Esophagus muscularis mucosa (tissue), 4 donors: Measurements from ENCODE around the gene SLFN14. TPM values are rescaled to one million over a fixed set of nuclear protein-coding genes. Genes with fewer than 3 reads are reported as not detected.
"Not testable (repeated sequence)": the region's sequence is repeated elsewhere in the genome, so short reads cannot be mapped to it uniquely, and the experiment has no call there.

ENCODE experiments used
- DNase-seq: peaks from one replicate; pipeline ENCODE4 v3.0.0-alpha.2; 2017; ENCODE audit errors: extremely low spot score
- H3K27ac ChIP-seq, 4 donors: fragments of 200-600 bp; sonication (generic); replicated peaks in 1 of 4; 1 replicate in 3 of 4; 2 replicates in 1 of 4; pipeline ENCODE4 v1.5.1; 2016 to 2019; ENCODE audit warnings: mild to moderate bottlenecking in 1 of 4
- H3K27me3 ChIP-seq, 4 donors: fragments of 200-600 bp; sonication (generic); one replicate each; pipeline versions ENCODE4 v1.5.1 to v1.6.0; 2016 to 2019
- H3K36me3 ChIP-seq, 4 donors: fragments of 200-600 bp; sonication (generic); one replicate each; pipeline ENCODE4 v1.5.1; 2016 to 2019
- H3K4me1 ChIP-seq, 4 donors: fragments of 200-600 bp; sonication (generic); one replicate each; pipeline ENCODE4 v1.5.1; 2016 to 2019
- H3K4me3 ChIP-seq, 4 donors: fragments of 200-600 bp; sonication (generic); 1 replicate in 2 of 4; 2 replicates in 2 of 4; pipeline ENCODE4 v1.5.1; 2016 to 2019; ENCODE audit warnings: mild to moderate bottlenecking in 4 of 4, moderate library complexity in 1 of 4
- H3K9me3 ChIP-seq, 4 donors: fragments of 200-600 bp; sonication (generic); 1 replicate in 3 of 4; 2 replicates in 1 of 4; pipeline ENCODE4 v1.5.1; 2016 to 2019
- EP300 ChIP-seq: sonication (generic); formaldehyde crosslinking; IDR thresholded peaks from one replicate; pipeline ENCODE4 v1.6.1; 2017; ENCODE audit warnings: antibody characterized with exemption
- POLR2A ChIP-seq: fragments of 450-650 bp; IDR thresholded peaks from one replicate; pipeline ENCODE4 v1.6.1; 2017; ENCODE audit warnings: antibody characterized with exemption, moderate library complexity, mild to moderate bottlenecking, low read depth
- POLR2AphosphoS5 ChIP-seq, 2 donors: sonication (generic); formaldehyde crosslinking; IDR thresholded peaks; one replicate each; pipeline ENCODE4 v1.6.1; 2017; ENCODE audit warnings: antibody characterized with exemption in 2 of 2
- WGBS: methylation state at CpG from one replicate; pipeline ENCODE4 v1.1.5; 2018; 5-methylcytosine and 5-hydroxymethylcytosine counted together
- intact Hi-C: fragments of 100-400 bp; cut with DNase I; formaldehyde crosslinking; loops from one replicate; pipeline ENCODE4 v1.15.1; 2023
- total RNA-seq, 4 donors: library from RNA; depleted of rRNA; stranded (reverse); fragments of >200 nt; gene quantifications; one replicate each; pipeline versions ENCODE4 v1.1.0 to v1.2.1, GENCODE V29; 2016
- TF ChIP-seq, protein P1 (sequence below), 3 experiments: fragments of 200-600 bp in 2 of 3; fragments of 450-650 bp in 1 of 3; sonication (generic) in 2 of 3; IDR thresholded peaks; one replicate each; pipeline ENCODE4 v1.5.1; 2017 to 2019; ENCODE audit warnings: antibody characterized with exemption in 3 of 3, mild to moderate bottlenecking in 2 of 3, moderate library complexity in 1 of 3

SLFN14 gene
- total RNA-seq, 4 donors from 2014 or later = not detected

DNA sequence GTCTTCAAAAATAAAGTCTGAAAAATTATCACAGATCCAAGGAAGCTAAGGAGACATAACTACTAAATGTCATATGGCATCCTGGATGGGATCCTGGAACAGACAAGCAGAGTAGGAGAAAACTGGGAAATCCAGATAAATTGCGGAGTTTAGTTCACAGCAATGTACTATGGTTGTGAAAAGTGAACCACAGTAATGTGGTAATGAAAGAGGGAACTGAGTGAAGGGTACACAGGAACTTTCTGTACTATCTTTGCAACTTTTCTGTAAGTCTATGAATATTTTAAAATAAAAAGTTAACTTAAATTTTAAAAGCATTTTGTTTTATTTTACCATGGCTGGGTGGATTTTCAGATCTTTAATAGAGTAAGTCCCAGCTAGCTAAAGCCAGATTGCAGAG, 39.5 kb downstream of the SLFN14 start:
- WGBS = 86% methylated on average over 1 of the region's 1 CpG
- no peak for DNase-seq
- H3K27ac ChIP-seq = no peak overlapping the region
- H3K9me3 ChIP-seq = no peaks in the 10 kb centered on the region
- no peak overlapping the region for H3K4me3 ChIP-seq
- H3K36me3 ChIP-seq = no peaks in the 10 kb centered on the region
- H3K4me1 ChIP-seq = no peaks in the 10 kb centered on the region
- TF ChIP-seq EP300 (no peak), POLR2A (no peak), POLR2AphosphoS5 (IDR thresholded peaks at IDR 0.05) (no peak)
- TF ChIP-seq, protein P1, sequence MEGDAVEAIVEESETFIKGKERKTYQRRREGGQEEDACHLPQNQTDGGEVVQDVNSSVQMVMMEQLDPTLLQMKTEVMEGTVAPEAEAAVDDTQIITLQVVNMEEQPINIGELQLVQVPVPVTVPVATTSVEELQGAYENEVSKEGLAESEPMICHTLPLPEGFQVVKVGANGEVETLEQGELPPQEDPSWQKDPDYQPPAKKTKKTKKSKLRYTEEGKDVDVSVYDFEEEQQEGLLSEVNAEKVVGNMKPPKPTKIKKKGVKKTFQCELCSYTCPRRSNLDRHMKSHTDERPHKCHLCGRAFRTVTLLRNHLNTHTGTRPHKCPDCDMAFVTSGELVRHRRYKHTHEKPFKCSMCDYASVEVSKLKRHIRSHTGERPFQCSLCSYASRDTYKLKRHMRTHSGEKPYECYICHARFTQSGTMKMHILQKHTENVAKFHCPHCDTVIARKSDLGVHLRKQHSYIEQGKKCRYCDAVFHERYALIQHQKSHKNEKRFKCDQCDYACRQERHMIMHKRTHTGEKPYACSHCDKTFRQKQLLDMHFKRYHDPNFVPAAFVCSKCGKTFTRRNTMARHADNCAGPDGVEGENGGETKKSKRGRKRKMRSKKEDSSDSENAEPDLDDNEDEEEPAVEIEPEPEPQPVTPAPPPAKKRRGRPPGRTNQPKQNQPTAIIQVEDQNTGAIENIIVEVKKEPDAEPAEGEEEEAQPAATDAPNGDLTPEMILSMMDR (IDR thresholded peaks at IDR 0.05) = no peak
- H3K27me3 ChIP-seq = peaks cover 0 to 55% (median 0%) of the 10 kb centered on the region in 4 donors
- intact Hi-C loops = no loop called here

DNA sequence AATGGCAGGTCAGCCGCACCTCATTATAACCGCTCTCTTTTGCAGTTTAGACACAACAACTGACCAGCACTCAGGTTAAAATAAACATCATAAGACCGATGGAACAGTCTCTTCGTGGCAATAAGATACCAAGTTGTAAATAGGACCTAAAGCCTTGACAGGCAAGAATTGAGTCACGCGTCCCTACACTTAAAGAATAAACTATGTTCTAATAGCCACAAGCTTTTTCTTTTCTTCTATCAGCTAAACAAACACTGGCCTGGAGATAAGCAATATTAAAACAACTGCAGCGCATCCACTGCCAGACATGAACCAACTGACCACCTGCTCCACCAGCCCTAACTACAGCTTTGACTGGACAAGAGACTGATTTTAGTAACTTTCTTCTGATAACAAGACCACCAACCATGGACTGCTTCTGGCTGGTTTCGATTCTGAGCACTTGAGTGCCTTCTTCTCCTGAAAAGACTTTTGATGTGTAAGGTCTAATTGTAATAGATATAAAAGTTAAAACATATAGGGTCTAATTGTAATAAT, 40.6 kb downstream of the SLFN14 start:
- 67% methylated on average over 8 of the region's 8 CpGs for WGBS
- Histone ChIP-seq H3K27ac (no peak overlapping the region), H3K4me3 (no peak overlapping the region), H3K27me3 (peaks cover 0 to 66% (median 0%) of the 10 kb centered on the region in 4 donors), H3K9me3 (no peaks in the 10 kb centered on the region), H3K36me3 (no peaks in the 10 kb centered on the region), H3K4me1 (no peaks in the 10 kb centered on the region)
- no peak for DNase-seq
- no peak for TF ChIP-seq EP300
- TF ChIP-seq POLR2A = no peak
- TF ChIP-seq POLR2AphosphoS5 (IDR thresholded peaks at IDR 0.05) = no peak
- TF ChIP-seq, protein P1 (IDR thresholded peaks at IDR 0.05) = no peak
- intact Hi-C loops = no loop called here

DNA sequence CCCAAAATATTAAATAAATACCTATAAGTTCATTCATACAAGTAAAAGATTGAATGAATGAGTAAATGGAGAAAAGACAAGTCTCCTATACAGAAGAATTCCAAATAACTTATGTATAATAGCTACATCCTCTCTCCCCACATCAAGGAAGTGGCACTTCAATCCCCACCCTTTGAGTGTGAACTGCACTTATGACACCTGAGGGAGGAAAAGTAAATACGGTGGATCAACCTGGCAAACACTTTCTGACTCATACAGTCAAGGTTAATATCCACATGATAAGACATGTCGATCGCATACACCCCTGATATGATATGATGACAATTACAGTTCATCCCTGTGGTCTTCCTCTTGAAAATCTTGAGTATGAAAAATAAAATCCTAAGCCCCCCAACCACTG, 41.2 kb downstream of the SLFN14 start:
- H3K9me3 ChIP-seq = no peaks in the 10 kb centered on the region
- intact Hi-C loops = no loop called here
- TF ChIP-seq, protein P1 (IDR thresholded peaks at IDR 0.05) = no peak
- TF ChIP-seq EP300 = no peak
- TF ChIP-seq POLR2AphosphoS5 (IDR thresholded peaks at IDR 0.05) = no peak
- TF ChIP-seq POLR2A = no peak
- H3K36me3 ChIP-seq = no peaks in the 10 kb centered on the region
- H3K4me3 ChIP-seq = no peak overlapping the region
- DNase-seq = no peak
- no peak overlapping the region for H3K27ac ChIP-seq
- 81% methylated on average over 3 of the region's 3 CpGs for WGBS
- no peaks in the 10 kb centered on the region for H3K4me1 ChIP-seq
- H3K27me3 ChIP-seq = peaks cover 0 to 70% (median 0%) of the 10 kb centered on the region in 4 donors

DNA sequence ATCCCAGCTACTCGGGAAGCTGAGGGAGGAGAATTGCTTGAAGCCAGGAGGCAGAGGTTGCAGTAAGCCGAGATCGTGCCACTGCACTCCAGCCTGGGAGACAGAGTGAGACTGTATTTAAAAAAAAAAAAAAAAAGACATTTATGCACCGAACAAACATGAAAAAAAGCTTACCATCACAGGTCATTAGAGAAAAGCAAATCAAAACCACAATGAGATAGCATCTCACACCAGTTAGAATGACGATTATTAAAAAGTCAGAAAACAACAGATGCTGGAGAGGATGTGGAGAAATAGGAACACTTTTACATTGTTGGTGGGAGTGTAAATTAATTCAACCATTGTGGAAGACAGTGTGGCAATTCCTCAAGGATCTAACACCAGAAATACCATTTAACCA, 42.2 kb downstream of the SLFN14 start:
- H3K9me3 ChIP-seq, intact Hi-C loops, H3K4me1 ChIP-seq, H3K27ac ChIP-seq, H3K4me3 ChIP-seq, H3K36me3 ChIP-seq, DNase-seq: not testable (repeated sequence)
- peaks cover 0 to 61% (median 0%) of the 10 kb centered on the region in 4 donors for H3K27me3 ChIP-seq
- WGBS = 84% methylated on average over 5 of the region's 5 CpGs

DNA sequence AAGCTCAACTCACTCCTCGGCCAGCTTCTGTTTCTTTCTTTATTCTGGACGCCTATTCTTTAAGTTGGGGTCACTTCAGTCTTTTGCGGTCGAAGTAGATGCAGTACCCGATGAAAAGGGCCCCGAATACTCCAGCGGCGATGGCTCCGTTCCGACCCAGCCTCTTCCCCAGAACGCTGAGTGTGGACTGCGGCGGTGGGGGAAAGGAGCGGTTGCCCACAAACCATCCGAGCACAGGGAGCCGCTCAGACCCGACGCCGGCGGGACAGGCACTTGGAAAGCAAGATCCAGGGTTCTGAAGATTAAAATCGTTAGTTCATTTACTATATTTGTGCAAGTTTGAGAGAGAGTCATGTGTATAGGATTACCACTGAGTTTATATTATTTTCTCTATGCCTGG, 45.6 kb downstream of the SLFN14 start:
- Histone ChIP-seq H3K9me3 (no peaks in the 10 kb centered on the region), H3K27me3 (peaks cover 0 to 62% (median 2%) of the 10 kb centered on the region in 4 donors), H3K4me3 (no peak overlapping the region), H3K36me3 (no peaks in the 10 kb centered on the region), H3K4me1 (no peaks in the 10 kb centered on the region), H3K27ac (no peak overlapping the region)
- DNase-seq = no peak
- 63% methylated on average over 21 of the region's 21 CpGs for WGBS
- intact Hi-C loops = no loop called here
- no peak for TF ChIP-seq EP300
- no peak for TF ChIP-seq POLR2AphosphoS5 (IDR thresholded peaks at IDR 0.05)
- TF ChIP-seq, protein P1 (IDR thresholded peaks at IDR 0.05) = no peak
- TF ChIP-seq POLR2A = no peak
